Measurements from ENCODE around the gene WIPF3.

WIPF3 gene

GRCh38 chr7:29843093-29843492, 36.8 kb downstream of the WIPF3 start:
- no peak overlapping the region for H3K27ac ChIP-seq
- TF ChIP-seq CTCF (conservative IDR thresholded peaks at IDR 0.05; ENCODE audit: low read depth): no peak
- POLR2A ChIA-PET (ENCODE audit: low non-redundant PET): no interaction called here
- no peak for DNase-seq (ENCODE audit: low spot score)
- CTCF ChIA-PET: interaction anchor here (0.6 kb wide), 1 partner anchor 33 kb away, joined by 3 read pairs; no protein-coding TSS in a partner anchor

- DNase-seq (ENCODE audit: low spot score): no peak
- ChIA-PET CTCF (no interaction called here), POLR2A (ENCODE audit: low non-redundant PET) (no interaction called here)
- H3K27ac ChIP-seq: no peak overlapping the region
- no peak for TF ChIP-seq CTCF (conservative IDR thresholded peaks at IDR 0.05; ENCODE audit: low read depth)
Observed at GRCh38 chr7:29843726-29844125, 37.4 kb downstream of the WIPF3 start.

DNA sequence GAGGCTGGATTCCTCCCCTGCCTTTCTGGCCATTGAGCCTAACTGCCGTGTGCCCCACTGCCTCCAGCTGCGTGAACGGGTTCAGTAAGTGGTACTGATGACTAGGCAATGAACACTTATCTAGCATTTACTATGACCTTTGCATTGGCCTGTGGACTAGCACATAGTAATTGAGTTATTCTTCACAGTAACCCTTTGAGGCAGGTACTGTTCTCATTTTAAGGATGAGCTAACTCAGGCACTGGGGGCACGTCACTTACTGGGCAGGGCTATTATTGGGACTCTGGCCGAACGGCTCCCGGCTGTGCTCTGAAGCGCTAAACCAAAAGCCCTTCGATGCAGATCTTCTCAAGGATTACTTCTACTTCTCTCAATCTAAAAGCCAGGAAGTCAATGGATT, 38.3 kb downstream of the WIPF3 start:
- no peak for DNase-seq (ENCODE audit: low spot score)
- H3K27ac ChIP-seq: no peak overlapping the region
- ChIA-PET CTCF (no interaction called here), POLR2A (ENCODE audit: low non-redundant PET) (no interaction called here)
- no peak for TF ChIP-seq CTCF (conservative IDR thresholded peaks at IDR 0.05; ENCODE audit: low read depth)

GRCh38 chr7:29847496-29847895, 41.2 kb downstream of the WIPF3 start:
- CTCF ChIA-PET: no interaction called here
- DNase-seq (ENCODE audit: low spot score): no peak
- POLR2A ChIA-PET (ENCODE audit: low non-redundant PET): no interaction called here
- H3K27ac ChIP-seq: no peak overlapping the region
- TF ChIP-seq CTCF (conservative IDR thresholded peaks at IDR 0.05; ENCODE audit: low read depth): no peak

DNA sequence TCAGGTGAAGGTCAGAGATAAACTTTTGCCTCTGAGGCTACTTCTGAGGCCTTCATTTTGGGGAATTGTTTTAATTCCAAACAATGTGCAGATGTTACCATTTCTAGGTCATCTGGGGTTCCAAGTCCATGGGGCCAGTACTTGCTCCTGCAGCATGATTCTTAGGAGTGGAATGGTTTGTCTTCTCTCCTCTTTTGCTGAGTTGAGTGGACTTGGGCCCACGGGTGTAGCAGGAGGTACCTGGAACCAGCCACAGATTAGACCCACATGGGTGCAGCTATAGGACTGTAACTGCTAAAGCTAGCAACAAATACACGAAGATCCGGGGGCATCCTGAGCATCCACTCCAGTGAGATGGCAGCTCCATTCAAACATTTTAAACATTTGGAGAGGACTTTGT, 41.6 kb downstream of the WIPF3 start:
- no peak overlapping the region for H3K27ac ChIP-seq
- no peak for DNase-seq (ENCODE audit: low spot score)
- ChIA-PET CTCF (no interaction called here), POLR2A (ENCODE audit: low non-redundant PET) (no interaction called here)
- TF ChIP-seq CTCF (conservative IDR thresholded peaks at IDR 0.05; ENCODE audit: low read depth): no peak

- POLR2A ChIA-PET (ENCODE audit: low non-redundant PET): no interaction called here
- CTCF ChIA-PET: no interaction called here
- TF ChIP-seq CTCF (conservative IDR thresholded peaks at IDR 0.05; ENCODE audit: low read depth): no peak
Observed at GRCh38 chr7:29848941-29849340, 42.6 kb downstream of the WIPF3 start.

DNA sequence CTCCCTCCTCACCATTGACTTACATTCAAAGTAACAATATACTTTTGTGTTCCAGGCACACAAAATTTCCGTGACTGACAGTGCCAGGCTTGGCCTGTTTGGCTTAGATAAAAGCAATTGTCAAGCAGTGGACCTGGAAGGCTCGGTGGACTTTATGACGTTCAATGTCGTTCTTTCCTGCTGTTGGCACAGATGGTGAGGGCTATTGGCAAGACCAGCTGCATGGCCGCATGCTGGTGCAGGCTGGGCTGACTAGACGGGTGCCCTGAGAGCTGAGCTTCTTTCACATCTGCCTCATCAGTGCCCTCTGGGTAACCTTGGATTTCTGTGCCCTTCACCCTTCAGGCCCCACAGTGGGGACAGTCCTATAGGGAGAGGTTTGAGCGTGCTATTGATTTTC, 45.2 kb downstream of the WIPF3 start:
- no peak overlapping the region for H3K27ac ChIP-seq
- no peak for TF ChIP-seq CTCF (conservative IDR thresholded peaks at IDR 0.05; ENCODE audit: low read depth)
- POLR2A ChIA-PET (ENCODE audit: low non-redundant PET): no interaction called here
- DNase-seq (ENCODE audit: low spot score): no peak
- CTCF ChIA-PET: interaction anchor here (0.6 kb wide), 1 partner anchor 433 kb away, joined by 3 read pairs; no protein-coding TSS in a partner anchor

More at GRCh38 chr7:29848941-29849340, 42.6 kb downstream of the WIPF3 start:
- DNase-seq (ENCODE audit: low spot score): no peak
- H3K27ac ChIP-seq: no peak overlapping the region
